A549 (cell line): ENCODE data around the gene RGS6.

Source experiments
- BHLHE40 ChIP-seq: IDR thresholded peaks from 2 replicates; pipeline ENCODE4 v1.6.1; 2012; ENCODE audit warnings: low read depth, low read length, inconsistent platforms
- CTCF ChIP-seq: fragments of >200 bp; sonication (Bioruptor Twin); formaldehyde crosslinking; IDR thresholded peaks from 3 replicates; pipeline ENCODE4 v1.5.1; 2016
- EP300 ChIP-seq, 2 experiments: fragments of >200 bp; sonication (Bioruptor Twin); formaldehyde crosslinking; IDR thresholded peaks; 2 replicates in 1 of 2; 3 replicates in 1 of 2; pipeline ENCODE4 v1.6.1; 2016 to 2017
- HDAC2 ChIP-seq: fragments of 200-600 bp; sonication (generic); IDR thresholded peaks from 2 replicates; pipeline ENCODE4 v1.6.1; 2016
- MAZ ChIP-seq: fragments of 150-350 bp; IDR thresholded peaks from 2 replicates; pipeline ENCODE4 v1.6.1; 2014; ENCODE audit warnings: antibody characterized with exemption, low read depth, low read length, borderline replicate concordance
- PHF8 ChIP-seq: fragments of 200-600 bp; sonication (generic); IDR thresholded peaks from 2 replicates; pipeline ENCODE4 v1.6.1; 2016; ENCODE audit warnings: low read depth, mild to moderate bottlenecking, antibody characterized with exemption, moderate library complexity, borderline replicate concordance
- POLR2A ChIP-seq: IDR thresholded peaks from 2 replicates; pipeline ENCODE4 v1.6.1; 2012; ENCODE audit warnings: mild to moderate bottlenecking, low read length
- POLR2AphosphoS2 ChIP-seq: conservative IDR thresholded peaks from 2 replicates; pipeline ENCODE4 v1.6.1; 2012; ENCODE audit warnings: low read length, improper control_type of control experiment, inconsistent platforms
- RAD21 ChIP-seq, 2 experiments: fragments of >200 bp in 1 of 2; sonication (Bioruptor Twin) in 1 of 2; formaldehyde crosslinking in 1 of 2; IDR thresholded peaks in 1 of 2; conservative IDR thresholded peaks in 1 of 2; 2 replicates in 1 of 2; 3 replicates in 1 of 2; pipeline ENCODE4 v1.6.1; 2012 to 2018; ENCODE audit warnings: inconsistent platforms in 1 of 2
- REST ChIP-seq: fragments of 200-600 bp; sonication (generic); IDR thresholded peaks from 2 replicates; pipeline ENCODE4 v1.6.1; 2016; ENCODE audit warnings: antibody characterized with exemption, mild to moderate bottlenecking, moderate library complexity
- SMC3 ChIP-seq: fragments of >200 bp; sonication (Bioruptor Twin); formaldehyde crosslinking; IDR thresholded peaks from 3 replicates; pipeline ENCODE4 v1.6.1; 2018; ENCODE audit warnings: inconsistent platforms
- SREBF2 ChIP-seq: fragments of 450-650 bp; IDR thresholded peaks from 2 replicates; pipeline ENCODE4 v1.6.1; 2014; ENCODE audit warnings: mild to moderate bottlenecking, moderate library complexity
- ZSCAN20 ChIP-seq: fragments of 250-450 bp; sonication (Bioruptor Pico); IDR thresholded peaks from 2 replicates; pipeline ENCODE4 v1.8.0; 2022; ENCODE audit warnings: mild to moderate bottlenecking, moderate library complexity

- TF ChIP-seq HDAC2 (no peak), PHF8 (no peak), RAD21 (conservative IDR thresholded peaks at IDR 0.05 in 1 of 2, IDR thresholded peaks at IDR 0.05 in 1 of 2) (no peak), ZSCAN20 (CRISPR knock-in tag) (no peak), EP300 (IDR thresholded peaks at IDR 0.05) (no peak), REST (no peak), CTCF (no peak), BHLHE40 (no peak), POLR2A (no peak), MAZ (no peak), SREBF2 (no peak), SMC3 (no peak), POLR2AphosphoS2 (no peak)
These were observed 121.4 kb downstream of the RGS6 start for GRCh38 chr14:72053651-72054050.
